GM18870 (cell line): ENCODE results near the gene PTER.

ENCODE experiments used
- ATAC-seq: cut with Tn5 transposase; IDR thresholded peaks from one replicate; pipeline ENCODE4 v1.9.1; 2021; ENCODE audit warnings: moderate library complexity; ENCODE audit not compliant: unreplicated experiment

PTER gene

GRCh38 chr10:16529853-16530252 lies 93.0 kb downstream of the PTER start:
- ATAC-seq, result no peak

- ATAC-seq, result no peak
These were observed 99.3 kb downstream of the PTER start for GRCh38 chr10:16536155-16536554.

GRCh38 chr10:16544099-16544498 lies 107.3 kb downstream of the PTER start:
- no peak for ATAC-seq

GRCh38 chr10:16544591-16544990 lies 107.8 kb downstream of the PTER start:
- no peak for ATAC-seq

- peak; percentile 86 for ATAC-seq
These were observed 108.4 kb downstream of the PTER start for GRCh38 chr10:16545116-16545736.

GRCh38 chr10:16547973-16548372 lies 111.2 kb downstream of the PTER start:
- no peak for ATAC-seq

- ATAC-seq, result no peak
These were observed 122.5 kb downstream of the PTER start for GRCh38 chr10:16559236-16559773.

- ATAC-seq, result no peak
These were observed 126.1 kb downstream of the PTER start for GRCh38 chr10:16562891-16563290.
